ENCODE measurements around the gene NID1.

Gene NID1

DNA sequence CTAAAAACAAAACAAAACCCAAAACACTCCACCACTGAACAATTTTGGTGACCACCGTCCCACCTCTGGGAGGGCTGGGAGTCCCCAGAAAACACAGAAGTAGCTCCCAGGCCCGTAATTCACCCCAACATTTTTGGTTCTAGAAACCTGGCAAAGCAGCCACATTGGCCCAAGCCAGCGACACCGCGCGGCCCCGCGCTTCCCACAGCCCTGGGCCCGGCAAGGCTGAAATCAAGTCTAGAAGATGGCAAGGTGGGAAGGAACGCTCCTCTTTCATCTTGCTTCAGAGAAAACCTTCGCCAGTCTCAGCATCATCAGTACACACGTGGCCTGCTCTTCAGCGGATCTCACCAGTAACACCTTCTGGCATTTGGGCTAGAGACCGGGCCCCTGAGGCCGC, 35.9 kb upstream of the NID1 start:
- Histone ChIP-seq H3K27ac (replicated peaks) (no peak overlapping the region), H3K4me3 (replicated peaks; ENCODE audit: insufficient read depth, low read length) (no peak overlapping the region), H3K27me3 (ENCODE audit: insufficient read depth, poor library complexity, severe bottlenecking) (no peaks in the 10 kb centered on the region)
- no peak for DNase-seq (ENCODE audit: low read depth in 1 of 2, low spot score in 1 of 2)
- TF ChIP-seq SPI1 (IDR thresholded peaks at IDR 0.05; ENCODE audit: borderline replicate concordance, low read depth), result no peak
- TF ChIP-seq GABPA (IDR thresholded peaks at IDR 0.05; ENCODE audit: low read depth), result no peak
- TF ChIP-seq, protein P1, sequence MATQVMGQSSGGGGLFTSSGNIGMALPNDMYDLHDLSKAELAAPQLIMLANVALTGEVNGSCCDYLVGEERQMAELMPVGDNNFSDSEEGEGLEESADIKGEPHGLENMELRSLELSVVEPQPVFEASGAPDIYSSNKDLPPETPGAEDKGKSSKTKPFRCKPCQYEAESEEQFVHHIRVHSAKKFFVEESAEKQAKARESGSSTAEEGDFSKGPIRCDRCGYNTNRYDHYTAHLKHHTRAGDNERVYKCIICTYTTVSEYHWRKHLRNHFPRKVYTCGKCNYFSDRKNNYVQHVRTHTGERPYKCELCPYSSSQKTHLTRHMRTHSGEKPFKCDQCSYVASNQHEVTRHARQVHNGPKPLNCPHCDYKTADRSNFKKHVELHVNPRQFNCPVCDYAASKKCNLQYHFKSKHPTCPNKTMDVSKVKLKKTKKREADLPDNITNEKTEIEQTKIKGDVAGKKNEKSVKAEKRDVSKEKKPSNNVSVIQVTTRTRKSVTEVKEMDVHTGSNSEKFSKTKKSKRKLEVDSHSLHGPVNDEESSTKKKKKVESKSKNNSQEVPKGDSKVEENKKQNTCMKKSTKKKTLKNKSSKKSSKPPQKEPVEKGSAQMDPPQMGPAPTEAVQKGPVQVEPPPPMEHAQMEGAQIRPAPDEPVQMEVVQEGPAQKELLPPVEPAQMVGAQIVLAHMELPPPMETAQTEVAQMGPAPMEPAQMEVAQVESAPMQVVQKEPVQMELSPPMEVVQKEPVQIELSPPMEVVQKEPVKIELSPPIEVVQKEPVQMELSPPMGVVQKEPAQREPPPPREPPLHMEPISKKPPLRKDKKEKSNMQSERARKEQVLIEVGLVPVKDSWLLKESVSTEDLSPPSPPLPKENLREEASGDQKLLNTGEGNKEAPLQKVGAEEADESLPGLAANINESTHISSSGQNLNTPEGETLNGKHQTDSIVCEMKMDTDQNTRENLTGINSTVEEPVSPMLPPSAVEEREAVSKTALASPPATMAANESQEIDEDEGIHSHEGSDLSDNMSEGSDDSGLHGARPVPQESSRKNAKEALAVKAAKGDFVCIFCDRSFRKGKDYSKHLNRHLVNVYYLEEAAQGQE (IDR thresholded peaks at IDR 0.05; ENCODE audit: insufficient replicate concordance, low read depth), result no peak
- TF ChIP-seq, protein P2, sequence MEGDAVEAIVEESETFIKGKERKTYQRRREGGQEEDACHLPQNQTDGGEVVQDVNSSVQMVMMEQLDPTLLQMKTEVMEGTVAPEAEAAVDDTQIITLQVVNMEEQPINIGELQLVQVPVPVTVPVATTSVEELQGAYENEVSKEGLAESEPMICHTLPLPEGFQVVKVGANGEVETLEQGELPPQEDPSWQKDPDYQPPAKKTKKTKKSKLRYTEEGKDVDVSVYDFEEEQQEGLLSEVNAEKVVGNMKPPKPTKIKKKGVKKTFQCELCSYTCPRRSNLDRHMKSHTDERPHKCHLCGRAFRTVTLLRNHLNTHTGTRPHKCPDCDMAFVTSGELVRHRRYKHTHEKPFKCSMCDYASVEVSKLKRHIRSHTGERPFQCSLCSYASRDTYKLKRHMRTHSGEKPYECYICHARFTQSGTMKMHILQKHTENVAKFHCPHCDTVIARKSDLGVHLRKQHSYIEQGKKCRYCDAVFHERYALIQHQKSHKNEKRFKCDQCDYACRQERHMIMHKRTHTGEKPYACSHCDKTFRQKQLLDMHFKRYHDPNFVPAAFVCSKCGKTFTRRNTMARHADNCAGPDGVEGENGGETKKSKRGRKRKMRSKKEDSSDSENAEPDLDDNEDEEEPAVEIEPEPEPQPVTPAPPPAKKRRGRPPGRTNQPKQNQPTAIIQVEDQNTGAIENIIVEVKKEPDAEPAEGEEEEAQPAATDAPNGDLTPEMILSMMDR (IDR thresholded peaks at IDR 0.05; ENCODE audit: insufficient read depth, low read length), result no peak
- no peak for TF ChIP-seq POLR2AphosphoS5 (IDR thresholded peaks at IDR 0.05; ENCODE audit: low read depth)

DNA sequence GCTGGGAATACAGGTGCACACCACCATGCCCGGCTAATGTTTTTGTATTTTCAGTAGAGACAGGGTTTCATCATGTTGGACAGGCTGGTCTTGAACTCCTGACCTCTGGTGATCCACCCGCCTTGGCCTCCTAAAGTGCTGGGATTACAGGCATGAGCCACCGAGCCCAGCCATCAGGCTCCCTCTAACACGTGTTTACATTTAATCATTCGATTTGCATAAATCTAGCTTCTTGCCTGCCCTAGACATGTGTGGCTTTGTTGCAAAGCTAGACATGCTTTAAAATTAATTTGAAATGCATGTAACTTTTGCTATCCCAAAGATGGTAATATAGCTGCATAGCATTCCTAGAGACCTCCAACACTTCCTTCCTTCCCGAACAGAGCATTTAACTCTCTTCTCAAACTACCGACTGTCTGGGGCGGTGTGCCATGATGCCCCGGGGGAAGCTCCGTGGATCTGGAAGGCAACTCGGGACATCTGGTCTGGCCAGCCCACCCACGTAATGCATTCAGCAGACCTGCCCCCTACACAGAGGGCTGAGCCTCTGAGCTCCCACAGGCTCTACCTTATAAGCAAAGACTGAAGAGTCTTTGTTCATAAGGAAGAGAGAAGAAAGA, 34.6 kb upstream of the NID1 start:
- Histone ChIP-seq H3K27ac (replicated peaks) (no peak overlapping the region), H3K4me3 (replicated peaks; ENCODE audit: insufficient read depth, low read length) (no peak overlapping the region), H3K27me3 (ENCODE audit: insufficient read depth, poor library complexity, severe bottlenecking) (no peaks in the 10 kb centered on the region)
- TF ChIP-seq, protein P2 (IDR thresholded peaks at IDR 0.05; ENCODE audit: insufficient read depth, low read length), result no peak
- no peak for TF ChIP-seq GABPA (IDR thresholded peaks at IDR 0.05; ENCODE audit: low read depth)
- no peak for TF ChIP-seq SPI1 (IDR thresholded peaks at IDR 0.05; ENCODE audit: borderline replicate concordance, low read depth)
- TF ChIP-seq, protein P1 (IDR thresholded peaks at IDR 0.05; ENCODE audit: insufficient replicate concordance, low read depth), result no peak
- TF ChIP-seq POLR2AphosphoS5 (IDR thresholded peaks at IDR 0.05; ENCODE audit: low read depth), result no peak
- DNase-seq (ENCODE audit: low read depth in 1 of 2, low spot score in 1 of 2), result no peak

DNA sequence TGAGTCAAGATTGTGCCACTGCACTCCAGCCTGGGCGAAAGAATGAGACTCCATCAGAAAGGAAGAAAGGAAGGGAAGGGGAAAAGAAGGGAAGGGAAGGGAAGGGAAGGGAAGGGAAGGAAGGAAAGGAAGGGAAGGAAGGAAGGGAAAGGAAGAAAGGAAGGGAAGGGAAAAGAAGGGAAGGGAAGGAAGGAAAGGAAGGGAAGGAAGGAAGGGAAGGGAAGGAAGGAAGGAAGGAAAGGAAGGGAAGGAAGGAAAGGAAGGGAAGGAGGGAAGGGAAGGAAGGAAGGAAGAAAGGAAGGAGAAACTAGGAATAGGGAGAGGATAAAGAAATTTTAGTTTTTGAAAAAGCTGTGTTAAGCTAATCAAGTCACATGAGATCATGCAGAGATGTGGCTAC, 33.4 kb upstream of the NID1 start:
- TF ChIP-seq POLR2AphosphoS5 (IDR thresholded peaks at IDR 0.05; ENCODE audit: low read depth) (no peak), GABPA (IDR thresholded peaks at IDR 0.05; ENCODE audit: low read depth) (no peak), SPI1 (IDR thresholded peaks at IDR 0.05; ENCODE audit: borderline replicate concordance, low read depth) (no peak)
- TF ChIP-seq, protein P1 (IDR thresholded peaks at IDR 0.05; ENCODE audit: insufficient replicate concordance, low read depth), result no peak
- TF ChIP-seq, protein P2 (IDR thresholded peaks at IDR 0.05; ENCODE audit: insufficient read depth, low read length), result no peak
- no peak overlapping the region for H3K27ac ChIP-seq (replicated peaks)

More for the DNA sequence above, 33.4 kb upstream of the NID1 start:
- no peaks in the 10 kb centered on the region for H3K27me3 ChIP-seq (ENCODE audit: insufficient read depth, poor library complexity, severe bottlenecking)
- H3K4me3 ChIP-seq (replicated peaks; ENCODE audit: insufficient read depth, low read length), result no peak overlapping the region
- DNase-seq (ENCODE audit: low read depth in 1 of 2, low spot score in 1 of 2), result no peak

Data from HL-60 (cell line).